Activated CD8-positive, alpha-beta memory T cell treated with anti-CD3 and anti-CD28 coated beads for 36 hours (primary cell): Measurements from ENCODE around the gene NRXN3. TPM values are rescaled to one million over a fixed set of nuclear protein-coding genes. Genes with fewer than 3 reads are reported as not detected.
"Not testable (repeated sequence)": the region's sequence is repeated elsewhere in the genome, so short reads cannot be mapped to it uniquely, and the experiment has no call there.

ENCODE experiments used
- CTCF ChIA-PET: fragments of 350-600 bp; sonication (Branson Sonifier 250); formaldehyde crosslinking; loops from one replicate; lab custom pipeline; 2021; ENCODE audit warnings: antibody characterized with exemption; lab: Charles Lee
- POLR2A ChIA-PET: fragments of 350-600 bp; sonication (Branson Sonifier 250); formaldehyde crosslinking; loops from one replicate; lab custom pipeline; 2021; ENCODE audit warnings: antibody characterized with exemption; lab: Charles Lee
- total RNA-seq, 2 experiments: library from RNA; stranded (reverse); gene quantifications; one replicate each; pipeline ENCODE4 v1.2.3, GENCODE V29; 2021

NRXN3 gene
- total RNA-seq, 2 experiments from 2014 or later: not detected

DNA sequence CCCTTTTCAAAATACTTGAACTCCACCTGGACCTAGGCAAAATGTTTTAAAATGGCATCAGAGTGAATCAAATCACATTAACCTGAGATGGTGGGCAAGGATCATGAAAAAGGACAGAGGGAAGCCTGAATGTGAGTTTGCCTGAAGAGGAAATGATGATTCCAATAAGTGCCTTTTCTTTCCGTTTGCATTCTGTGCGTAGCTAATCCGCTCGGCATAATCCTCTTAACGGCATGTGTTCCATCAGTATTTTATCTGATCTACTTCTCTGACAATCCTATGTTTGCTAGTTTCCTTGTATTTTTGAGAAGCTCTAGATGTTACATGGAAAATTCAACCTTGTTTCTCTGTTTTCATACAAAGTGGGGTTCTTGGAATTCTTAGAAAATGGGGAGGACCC is 354.6 kb downstream of the NRXN3 start:
- ChIA-PET POLR2A (no interaction called here), CTCF (no interaction called here)

DNA sequence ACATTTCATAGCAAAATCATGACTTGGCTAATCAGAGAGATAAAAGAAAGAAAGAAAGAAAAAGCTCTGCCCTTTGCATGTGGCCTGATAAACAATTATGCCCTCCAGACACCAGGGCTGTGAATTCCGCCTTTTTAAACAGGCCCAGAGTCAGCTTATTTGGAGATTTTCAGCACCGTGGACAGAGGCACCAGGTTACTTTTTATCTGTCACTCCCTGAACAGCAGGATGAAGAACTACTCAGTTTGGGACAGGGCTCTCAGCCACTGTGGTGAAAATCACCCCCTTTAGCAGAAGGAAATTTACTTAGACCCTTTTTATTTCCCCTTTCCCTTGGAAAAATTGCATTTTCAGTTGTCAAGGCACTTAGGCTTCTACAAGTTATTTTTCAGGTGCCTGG is 359.9 kb downstream of the NRXN3 start:
- POLR2A ChIA-PET: no interaction called here
- CTCF ChIA-PET: no interaction called here

DNA sequence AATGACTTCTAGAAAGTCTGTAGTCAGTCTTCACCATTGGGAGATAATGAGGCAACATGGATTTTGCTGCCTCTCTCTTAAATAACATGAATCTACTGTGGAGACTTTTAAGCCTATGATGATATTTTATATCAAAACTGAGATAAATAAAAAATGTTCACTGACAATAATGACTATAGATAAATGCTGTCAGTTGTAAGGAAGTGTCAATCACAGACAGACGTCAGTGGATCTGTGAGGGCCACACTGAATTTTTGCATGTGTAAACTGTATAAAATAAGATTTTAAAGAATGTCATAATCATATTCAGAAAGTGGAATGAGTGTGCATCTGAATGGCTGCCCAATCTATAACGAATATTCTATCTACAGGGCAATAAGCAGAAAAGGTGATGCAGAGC is 364.0 kb downstream of the NRXN3 start:
- ChIA-PET POLR2A (no interaction called here), CTCF (no interaction called here)

DNA sequence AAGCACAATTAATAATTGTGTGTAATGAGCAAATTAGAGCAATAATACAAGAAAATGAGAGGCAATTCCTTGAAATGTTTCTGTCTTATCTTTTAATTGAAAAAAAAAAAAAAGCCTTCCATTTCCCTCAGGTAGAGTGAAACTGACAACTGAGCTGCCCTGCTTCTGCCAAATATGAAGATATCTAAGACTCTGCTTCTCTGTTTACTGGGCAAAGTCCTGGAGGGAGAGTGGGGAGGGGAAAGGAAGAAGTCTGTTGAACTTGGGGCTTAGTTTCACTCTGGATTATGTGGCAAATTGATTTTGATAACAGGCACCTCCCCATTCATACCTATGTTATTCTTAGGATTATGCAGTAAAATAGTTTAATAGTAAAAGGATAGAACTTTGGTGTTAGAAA is 364.9 kb downstream of the NRXN3 start:
- ChIA-PET CTCF (no interaction called here), POLR2A (no interaction called here)

DNA sequence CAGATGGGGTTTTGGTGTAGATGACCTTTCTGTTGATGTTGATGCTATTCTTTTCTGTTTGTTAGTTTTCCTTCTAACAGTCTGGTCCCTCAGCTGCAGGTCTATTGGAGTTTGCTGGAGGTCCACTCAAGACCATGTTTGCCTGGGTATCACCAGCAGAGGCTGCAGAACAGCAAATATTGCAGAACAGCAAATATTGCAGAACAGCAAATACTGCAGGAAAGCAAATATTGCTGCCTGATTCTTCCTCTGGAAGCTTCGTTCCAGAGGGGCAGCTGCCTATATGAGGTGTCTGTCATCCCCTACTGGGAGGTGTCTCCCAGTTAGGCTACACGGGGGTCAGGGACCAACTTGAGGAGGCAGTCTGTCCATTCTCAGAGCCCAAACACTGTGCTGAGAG is 371.6 kb downstream of the NRXN3 start:
- CTCF ChIA-PET: not testable (repeated sequence)

DNA sequence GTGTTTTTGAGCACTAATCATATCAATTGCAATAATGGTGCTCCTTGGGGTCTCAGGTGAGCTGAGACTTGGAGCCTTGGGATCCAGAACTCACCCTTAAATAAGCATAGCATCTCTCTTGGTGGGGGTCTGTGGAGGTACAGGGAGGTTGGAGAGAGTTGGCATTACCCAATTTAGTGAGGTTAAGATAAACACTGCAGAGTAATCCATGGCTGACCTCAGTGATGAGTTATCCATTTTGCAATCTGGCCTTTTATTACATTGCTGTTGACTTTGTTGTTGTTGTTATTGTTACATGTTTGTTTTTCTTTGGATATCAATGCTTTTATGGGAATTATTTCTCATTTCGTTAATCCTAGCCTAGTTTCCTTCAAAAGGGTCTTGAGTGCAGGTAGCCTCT is 373.3 kb downstream of the NRXN3 start:
- ChIA-PET POLR2A (no interaction called here), CTCF (no interaction called here)

More for the DNA sequence above, 371.6 kb downstream of the NRXN3 start:
- POLR2A ChIA-PET: interaction anchor here (0.6 kb wide), 1 partner anchor 700 kb away, joined by 6 read pairs; no protein-coding TSS in a partner anchor

DNA sequence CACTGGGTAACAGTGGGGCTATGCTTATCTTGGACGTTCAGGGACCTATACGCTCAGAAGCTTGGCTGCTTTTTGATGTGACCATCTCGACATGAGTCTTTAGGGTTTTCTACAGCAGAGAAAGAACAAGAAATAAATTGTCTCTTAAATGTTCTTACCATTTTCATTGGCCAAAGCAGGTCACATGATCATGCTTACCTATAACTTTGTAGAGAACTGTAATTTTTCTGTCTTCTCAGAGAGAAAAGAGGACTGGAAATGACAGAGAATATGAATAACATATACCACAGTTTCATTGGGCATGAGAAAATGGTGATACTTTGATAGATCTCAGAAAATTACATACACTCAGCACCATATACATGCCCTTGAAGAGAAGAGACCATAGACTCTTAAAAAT is 390.9 kb downstream of the NRXN3 start:
- POLR2A ChIA-PET: no interaction called here
- CTCF ChIA-PET: no interaction called here

DNA sequence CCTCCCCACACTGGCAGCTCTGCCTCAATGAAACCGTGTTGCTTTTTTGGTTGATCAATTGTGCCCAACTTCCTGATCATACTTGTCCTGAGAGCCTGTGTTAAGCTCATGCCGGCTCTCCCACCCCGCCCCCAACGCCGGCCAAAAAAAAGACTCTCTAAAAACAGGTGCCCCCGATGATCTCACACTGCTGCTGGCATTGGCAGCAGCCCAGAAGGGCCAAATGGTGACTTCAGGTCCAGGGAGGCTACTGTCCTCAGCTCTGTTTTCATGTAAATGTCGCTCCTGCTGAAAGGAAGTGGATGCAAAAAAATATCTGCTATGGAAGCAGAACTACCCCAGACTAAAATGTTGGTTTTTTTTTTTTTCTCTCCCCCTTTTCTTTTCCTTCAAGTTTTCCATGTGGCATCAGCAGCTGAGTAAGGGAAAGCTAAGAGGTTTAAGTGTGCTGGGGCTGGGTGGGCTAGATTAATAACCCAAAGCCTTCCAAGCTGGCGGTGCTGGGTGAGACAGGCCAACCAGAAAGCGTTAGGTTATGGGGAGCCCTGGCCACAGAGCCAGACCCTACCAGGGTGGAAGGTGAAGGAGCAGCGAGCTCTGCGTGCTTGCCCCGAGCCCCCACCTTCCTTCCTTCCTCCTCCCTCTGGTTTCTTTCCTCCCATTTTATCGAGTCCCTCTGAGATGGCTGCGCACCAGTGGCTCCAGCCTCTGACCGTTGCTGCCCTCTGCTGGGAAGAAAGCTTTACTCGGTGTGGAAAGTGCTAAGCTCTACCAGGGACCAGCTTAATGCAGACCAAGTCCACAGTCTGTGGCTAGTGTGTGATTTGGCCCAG is 396.1 kb downstream of the NRXN3 start:
- POLR2A ChIA-PET: no interaction called here
- CTCF ChIA-PET: interaction anchor here (0.7 to 2.0 kb wide), 5 partner anchors 11 to 706 kb away, joined by 3 to 11 read pairs (median 4); no protein-coding TSS in a partner anchor

DNA sequence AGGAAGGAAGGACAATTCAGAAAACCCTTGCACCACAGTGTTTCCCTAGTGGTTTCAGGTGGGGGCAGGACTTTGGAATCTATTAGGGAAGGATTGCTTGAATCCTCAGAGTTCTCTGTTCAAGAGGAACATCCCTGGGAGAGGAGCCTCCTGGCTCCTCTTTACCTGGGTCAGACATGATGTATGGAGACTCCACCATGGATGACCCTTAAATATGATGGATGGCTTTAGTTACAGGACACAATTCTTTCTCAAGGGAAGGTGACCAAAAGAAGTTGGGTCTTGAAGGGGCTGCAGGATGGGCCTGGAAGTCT is 396.6 kb downstream of the NRXN3 start:
- ChIA-PET POLR2A (no interaction called here), CTCF (interaction anchor here (0.7 to 2.0 kb wide), 5 partner anchors 10 to 707 kb away, joined by 3 to 11 read pairs (median 4); no protein-coding TSS in a partner anchor)

DNA sequence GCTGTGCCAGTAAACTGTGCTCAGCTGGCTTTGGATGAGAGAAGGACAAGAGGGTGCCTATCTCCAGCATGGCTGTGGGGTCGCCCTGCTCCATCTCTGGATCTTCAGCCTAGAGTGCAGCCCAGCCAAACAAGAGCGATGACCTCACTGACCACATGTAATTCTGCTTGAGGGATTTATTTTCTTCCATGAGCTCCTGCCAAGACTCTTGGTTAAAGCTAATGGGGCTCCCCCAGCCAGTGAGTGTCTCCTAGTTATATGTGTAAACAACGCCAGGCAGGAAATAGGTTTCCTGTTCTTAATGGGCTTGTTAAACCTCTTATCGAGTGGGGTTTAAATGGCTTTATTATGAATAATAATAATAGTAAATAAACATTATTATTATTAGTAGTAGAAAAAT is 397.2 kb downstream of the NRXN3 start:
- ChIA-PET CTCF (interaction anchor here (1.2 kb wide), 1 partner anchor 15 kb away, joined by 3 read pairs; no protein-coding TSS in a partner anchor), POLR2A (no interaction called here)

DNA sequence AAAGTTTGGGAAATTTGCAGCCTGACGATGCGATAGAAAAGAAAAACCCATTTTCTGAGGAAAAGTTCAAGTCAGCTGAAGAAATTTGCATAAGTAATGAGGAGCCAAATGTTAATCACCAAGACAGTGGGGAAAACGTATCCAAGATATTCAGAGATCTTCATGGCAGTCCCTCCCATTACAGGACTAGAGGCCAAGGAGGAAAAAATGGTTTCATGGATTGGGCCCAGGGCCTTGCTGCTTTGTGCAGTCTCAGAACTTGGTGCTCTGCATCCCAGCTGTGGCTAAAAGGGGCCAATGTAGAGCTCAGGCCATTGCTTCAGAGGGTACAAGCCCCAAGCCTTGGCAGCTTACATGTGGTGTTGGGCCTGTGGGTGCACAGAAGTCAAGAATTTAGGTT is 403.6 kb downstream of the NRXN3 start:
- CTCF ChIA-PET, POLR2A ChIA-PET: not testable (repeated sequence)

DNA sequence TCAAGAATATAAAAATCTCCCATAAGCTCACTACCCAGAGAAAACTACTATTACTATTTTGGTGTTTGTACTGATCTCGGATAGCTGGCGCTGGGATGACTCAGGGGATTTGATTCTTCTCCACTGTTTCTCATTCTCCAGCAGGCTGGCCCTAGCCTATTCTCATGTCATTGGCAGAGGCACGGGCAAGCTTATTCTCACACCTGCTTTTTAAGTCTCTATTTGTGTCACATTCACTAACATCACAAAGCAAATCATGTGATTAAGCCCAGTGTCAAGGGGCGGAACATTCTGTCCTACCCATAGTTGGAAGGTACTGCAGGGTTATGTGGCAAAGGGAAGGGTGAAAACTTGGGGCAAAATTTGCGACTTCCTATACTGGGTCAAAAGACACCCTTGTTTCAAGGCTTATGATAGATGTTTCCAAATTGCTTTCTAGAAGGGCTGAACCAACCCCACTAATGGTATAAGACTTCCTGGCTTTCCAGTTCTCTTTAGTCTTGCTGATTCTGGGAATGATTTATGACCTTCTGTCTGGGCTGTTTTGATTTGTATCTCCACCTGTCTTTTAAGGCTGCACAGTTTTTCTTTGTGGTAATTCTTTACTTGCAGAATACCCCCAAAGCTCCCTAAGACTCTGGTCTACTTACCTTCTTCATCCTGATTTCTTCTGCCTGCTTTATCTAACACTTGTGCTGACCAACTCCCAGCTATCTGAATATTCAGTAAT is 406.4 kb downstream of the NRXN3 start:
- CTCF ChIA-PET: interaction anchor here (1.5 kb wide), 1 partner anchor 10 kb away, joined by 5 read pairs; no protein-coding TSS in a partner anchor

DNA sequence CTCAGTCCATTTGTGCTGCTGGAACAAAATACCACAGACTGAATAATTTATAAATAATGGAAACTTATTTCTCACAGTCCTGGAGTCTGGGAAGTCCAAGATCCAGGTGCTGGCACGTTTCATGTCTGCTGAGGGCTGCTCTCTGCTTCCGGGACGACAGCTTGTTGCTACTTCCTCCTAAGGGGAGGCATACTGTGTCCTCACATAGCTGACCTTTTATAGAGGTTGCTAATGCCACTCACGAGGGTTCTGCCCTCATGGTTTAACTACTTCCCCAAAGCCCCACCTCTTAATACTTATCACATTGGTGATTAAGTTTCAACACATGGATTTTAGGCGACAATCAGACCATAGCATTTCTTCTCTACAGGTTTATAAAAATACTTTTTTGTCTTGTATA is 411.1 kb downstream of the NRXN3 start:
- POLR2A ChIA-PET: no interaction called here
- CTCF ChIA-PET: no interaction called here

More for the DNA sequence above, 406.4 kb downstream of the NRXN3 start:
- POLR2A ChIA-PET: no interaction called here

DNA sequence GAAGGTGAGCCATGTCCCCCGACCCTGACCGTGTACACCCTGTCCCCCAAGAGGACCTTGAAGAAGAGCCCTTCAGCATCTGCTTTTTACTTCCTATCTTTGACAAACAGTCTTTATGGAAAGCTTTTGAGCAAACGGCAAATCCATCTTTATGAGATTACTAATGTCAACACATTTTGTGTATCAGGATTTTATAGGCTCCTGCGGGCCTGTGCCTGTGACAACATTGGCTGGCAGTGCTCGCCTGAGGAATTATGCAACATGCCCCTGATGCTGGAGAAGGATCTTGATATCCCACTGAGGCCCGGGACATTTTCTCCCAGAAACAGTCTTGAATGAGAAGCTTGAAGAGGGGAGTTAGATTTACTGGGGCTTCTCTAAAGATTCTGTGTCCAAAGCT is 416.5 kb downstream of the NRXN3 start:
- ChIA-PET CTCF (no interaction called here), POLR2A (no interaction called here)

DNA sequence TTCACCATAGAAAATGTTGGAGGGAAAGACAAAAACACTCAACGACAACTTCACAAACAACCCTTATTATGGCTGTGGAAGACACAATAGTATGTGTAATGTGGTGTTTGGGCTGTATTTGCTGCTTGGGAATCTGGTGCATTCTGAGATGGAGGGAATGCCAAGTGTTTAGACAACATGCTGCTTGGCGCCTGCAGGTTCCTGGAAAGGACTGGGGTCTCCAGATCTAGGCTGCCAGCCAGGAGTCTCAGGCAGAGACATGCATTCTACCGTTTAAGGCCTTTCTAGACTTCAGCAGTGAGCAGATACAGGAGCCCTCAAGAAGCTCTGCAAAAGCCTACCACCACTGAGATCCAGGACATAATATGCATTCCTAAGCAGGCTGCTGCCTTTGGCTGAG is 418.7 kb downstream of the NRXN3 start:
- ChIA-PET POLR2A (no interaction called here), CTCF (no interaction called here)

DNA sequence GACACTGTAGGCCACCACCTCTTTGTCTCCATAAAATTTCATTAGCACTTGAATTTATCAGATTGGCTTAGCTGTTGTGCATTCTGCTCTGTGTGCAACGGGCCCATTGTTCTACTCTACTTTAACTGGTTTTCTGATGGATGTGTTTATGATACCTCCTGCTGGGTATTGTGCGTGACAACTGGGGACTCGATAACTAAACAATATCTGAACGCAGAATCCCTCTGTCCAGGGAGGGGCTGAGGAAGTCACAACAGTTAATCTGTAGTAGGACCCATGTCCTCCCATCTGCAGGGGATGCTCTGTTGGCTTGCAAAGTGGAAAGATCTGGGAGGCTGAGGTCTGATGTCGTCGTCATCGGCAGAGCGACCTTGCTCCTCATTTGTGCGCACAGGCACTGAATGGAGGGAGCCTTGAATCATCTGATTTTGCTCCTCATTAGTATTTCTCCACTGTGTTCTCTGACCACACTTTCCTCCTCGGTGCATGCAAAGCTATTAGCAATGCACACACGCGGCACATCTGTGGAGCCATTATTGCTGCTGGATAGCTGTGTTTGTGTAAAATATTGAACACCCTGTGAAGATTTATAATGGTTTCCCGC is 422.5 kb downstream of the NRXN3 start:
- ChIA-PET CTCF (no interaction called here), POLR2A (no interaction called here)

DNA sequence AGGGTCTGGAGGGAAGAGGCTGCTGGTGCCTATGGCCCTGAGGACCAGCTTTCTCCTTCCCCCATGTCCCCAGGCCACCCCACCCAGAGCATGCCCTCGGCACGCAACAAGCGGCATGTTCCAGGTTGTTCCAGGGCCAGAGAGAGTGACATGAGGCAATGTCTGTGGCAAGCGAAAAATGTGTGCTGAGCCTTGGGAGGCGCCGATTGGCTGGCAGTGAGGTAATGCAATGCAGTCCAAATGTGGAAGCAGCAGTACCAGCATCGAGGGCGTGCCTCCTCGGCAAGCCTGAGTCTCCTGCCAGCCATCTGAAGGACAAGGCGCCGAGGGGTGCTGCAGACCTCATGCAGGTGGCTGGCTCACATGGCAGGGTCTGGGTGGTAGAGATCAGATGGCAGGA is 423.8 kb downstream of the NRXN3 start:
- ChIA-PET CTCF (no interaction called here), POLR2A (no interaction called here)

DNA sequence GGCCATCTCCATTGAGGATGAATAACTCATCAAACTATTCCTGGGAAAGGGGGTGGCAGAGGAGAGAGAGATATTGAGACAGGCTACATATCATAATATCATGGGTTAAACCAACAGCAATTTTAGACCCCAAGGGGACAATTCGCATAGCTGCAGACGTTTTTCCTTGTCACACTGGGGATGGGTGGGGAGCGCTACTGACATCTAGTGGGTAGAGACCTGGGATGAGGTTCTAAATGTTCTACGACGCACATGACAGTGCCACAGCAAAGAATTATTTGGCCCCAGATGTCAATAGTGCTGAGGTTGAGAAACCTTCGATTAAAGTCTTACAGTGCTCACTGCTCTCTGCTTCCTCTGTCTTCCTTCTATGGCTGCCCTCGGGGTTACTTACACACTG is 425.6 kb downstream of the NRXN3 start:
- ChIA-PET POLR2A (no interaction called here), CTCF (no interaction called here)

DNA sequence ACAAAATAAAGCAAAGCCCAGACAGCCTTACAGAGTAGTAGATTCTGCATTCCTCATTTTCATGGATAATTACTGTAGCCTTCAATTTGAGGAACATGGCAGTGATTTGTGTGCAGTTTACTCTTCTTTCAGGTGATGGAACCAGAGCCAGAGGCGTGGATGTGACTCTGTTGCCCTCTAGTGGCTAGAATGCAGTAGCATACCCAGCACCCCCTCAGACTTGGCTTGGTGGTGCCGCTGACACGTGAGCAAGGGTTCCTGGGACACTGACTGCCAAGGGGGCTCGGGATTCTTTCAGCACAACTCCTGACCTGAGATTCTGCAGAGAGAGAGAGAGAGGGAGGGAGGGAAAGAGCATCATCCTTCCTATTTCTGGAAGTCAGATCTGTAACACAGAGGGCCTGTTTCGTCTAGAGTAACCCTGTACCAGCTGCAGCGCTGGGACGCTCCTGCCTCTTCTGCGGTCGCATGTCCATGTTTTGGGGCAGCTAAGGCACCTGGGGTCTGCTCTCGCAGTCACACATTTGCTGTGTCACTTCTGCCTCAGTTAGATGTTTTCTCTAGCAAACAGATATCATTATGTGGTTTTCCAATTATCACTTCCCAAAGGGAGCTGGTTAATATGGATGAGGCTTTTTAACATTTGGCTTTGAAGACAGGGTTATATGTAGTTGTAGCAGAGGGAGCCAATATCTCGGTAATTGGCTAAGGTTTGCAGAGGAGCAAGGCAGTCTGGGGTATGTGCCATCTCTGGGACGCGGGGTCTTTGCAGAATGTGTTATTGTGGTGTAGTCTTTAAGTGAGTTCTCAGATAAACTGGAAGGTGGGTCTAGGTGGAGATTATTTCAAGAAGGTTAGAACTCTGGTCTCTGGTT is 428.1 kb downstream of the NRXN3 start:
- ChIA-PET POLR2A (no interaction called here), CTCF (interaction anchor here (1.1 kb wide), 1 partner anchor 736 kb away, joined by 4 read pairs; no protein-coding TSS in a partner anchor)
